ENCODE measurements around the gene ST3GAL3.

GRCh38 chr1:43736819-43737218 lies 29.5 kb downstream of the ST3GAL3 start:
- TF ChIP-seq, protein P1, sequence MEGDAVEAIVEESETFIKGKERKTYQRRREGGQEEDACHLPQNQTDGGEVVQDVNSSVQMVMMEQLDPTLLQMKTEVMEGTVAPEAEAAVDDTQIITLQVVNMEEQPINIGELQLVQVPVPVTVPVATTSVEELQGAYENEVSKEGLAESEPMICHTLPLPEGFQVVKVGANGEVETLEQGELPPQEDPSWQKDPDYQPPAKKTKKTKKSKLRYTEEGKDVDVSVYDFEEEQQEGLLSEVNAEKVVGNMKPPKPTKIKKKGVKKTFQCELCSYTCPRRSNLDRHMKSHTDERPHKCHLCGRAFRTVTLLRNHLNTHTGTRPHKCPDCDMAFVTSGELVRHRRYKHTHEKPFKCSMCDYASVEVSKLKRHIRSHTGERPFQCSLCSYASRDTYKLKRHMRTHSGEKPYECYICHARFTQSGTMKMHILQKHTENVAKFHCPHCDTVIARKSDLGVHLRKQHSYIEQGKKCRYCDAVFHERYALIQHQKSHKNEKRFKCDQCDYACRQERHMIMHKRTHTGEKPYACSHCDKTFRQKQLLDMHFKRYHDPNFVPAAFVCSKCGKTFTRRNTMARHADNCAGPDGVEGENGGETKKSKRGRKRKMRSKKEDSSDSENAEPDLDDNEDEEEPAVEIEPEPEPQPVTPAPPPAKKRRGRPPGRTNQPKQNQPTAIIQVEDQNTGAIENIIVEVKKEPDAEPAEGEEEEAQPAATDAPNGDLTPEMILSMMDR (IDR thresholded peaks at IDR 0.05): no peak
- no peak for TF ChIP-seq POLR2A (IDR thresholded peaks at IDR 0.05)

Measured in right lobe of liver (tissue), 4 donors.